ENCODE results near the gene NKD1. TPM values are rescaled to one million over a fixed set of nuclear protein-coding genes. Genes with fewer than 3 reads are reported as not detected.

NKD1 gene
- total RNA-seq, 1 donor from 2014 or later: 0.43 TPM

GRCh38 chr16:50616883-50617645, 68.9 kb downstream of the NKD1 start:
- H3K4me1 Mint-ChIP-seq (ENCODE audit: unreplicated experiment): peaks cover 17% of the 10 kb centered on the region
- peaks cover 28% of the 10 kb centered on the region for H3K27me3 Mint-ChIP-seq (ENCODE audit: unreplicated experiment)
- H3K4me3 Mint-ChIP-seq (ENCODE audit: unreplicated experiment): no peak overlapping the region
- no peak for DNase-seq (ENCODE audit: extremely low spot score, unreplicated experiment)
- no peaks in the 10 kb centered on the region for H3K36me3 Mint-ChIP-seq (ENCODE audit: unreplicated experiment)
- H3K27ac Mint-ChIP-seq (ENCODE audit: unreplicated experiment): no peak overlapping the region
- TF ChIP-seq CTCF (IDR thresholded peaks at IDR 0.05): no peak
- H3K9me3 Mint-ChIP-seq (ENCODE audit: unreplicated experiment): no peaks in the 10 kb centered on the region

GRCh38 chr16:50617646-50618184, 69.5 kb downstream of the NKD1 start:
- H3K27me3 Mint-ChIP-seq (ENCODE audit: unreplicated experiment): peaks cover 23% of the 10 kb centered on the region
- no peak for DNase-seq (ENCODE audit: extremely low spot score, unreplicated experiment)
- no peaks in the 10 kb centered on the region for H3K9me3 Mint-ChIP-seq (ENCODE audit: unreplicated experiment)
- H3K36me3 Mint-ChIP-seq (ENCODE audit: unreplicated experiment): no peaks in the 10 kb centered on the region
- no peak for TF ChIP-seq CTCF (IDR thresholded peaks at IDR 0.05)
- no peak overlapping the region for H3K4me3 Mint-ChIP-seq (ENCODE audit: unreplicated experiment)
- peaks cover 17% of the 10 kb centered on the region for H3K4me1 Mint-ChIP-seq (ENCODE audit: unreplicated experiment)
- H3K27ac Mint-ChIP-seq (ENCODE audit: unreplicated experiment): no peak overlapping the region

GRCh38 chr16:50618238-50618918, 70.2 kb downstream of the NKD1 start:
- TF ChIP-seq CTCF (IDR thresholded peaks at IDR 0.05): no peak
- H3K27ac Mint-ChIP-seq (ENCODE audit: unreplicated experiment): no peak overlapping the region
- H3K9me3 Mint-ChIP-seq (ENCODE audit: unreplicated experiment): no peaks in the 10 kb centered on the region
- no peaks in the 10 kb centered on the region for H3K36me3 Mint-ChIP-seq (ENCODE audit: unreplicated experiment)
- no peak overlapping the region for H3K4me3 Mint-ChIP-seq (ENCODE audit: unreplicated experiment)
- peaks cover 10% of the 10 kb centered on the region for H3K4me1 Mint-ChIP-seq (ENCODE audit: unreplicated experiment)
- no peak for DNase-seq (ENCODE audit: extremely low spot score, unreplicated experiment)
- H3K27me3 Mint-ChIP-seq (ENCODE audit: unreplicated experiment): peaks cover 19% of the 10 kb centered on the region

- Mint-ChIP-seq H3K36me3 (ENCODE audit: unreplicated experiment) (no peaks in the 10 kb centered on the region), H3K4me1 (ENCODE audit: unreplicated experiment) (peaks cover 4% of the 10 kb centered on the region), H3K4me3 (ENCODE audit: unreplicated experiment) (no peak overlapping the region), H3K27me3 (ENCODE audit: unreplicated experiment) (peaks cover 8% of the 10 kb centered on the region), H3K27ac (ENCODE audit: unreplicated experiment) (no peak overlapping the region), H3K9me3 (ENCODE audit: unreplicated experiment) (no peaks in the 10 kb centered on the region)
- TF ChIP-seq CTCF (IDR thresholded peaks at IDR 0.05): no peak
- DNase-seq (ENCODE audit: extremely low spot score, unreplicated experiment): no peak
Measured at GRCh38 chr16:50619702-50620491, 71.7 kb downstream of the NKD1 start.
